ENCODE measurements around the gene IGF2BP3. TPM values are rescaled to one million over a fixed set of nuclear protein-coding genes. Genes with fewer than 3 reads are reported as not detected.

The IGF2BP3 gene
- total RNA-seq, 1 experiment from 2014 or later = 75.6 TPM

- no peak for DNase-seq
- no peaks in the 10 kb centered on the region for H3K36me3 ChIP-seq (replicated peaks; ENCODE audit: control insufficient read depth, insufficient read depth, low read length)
- H3K4me3 ChIP-seq (ENCODE audit: insufficient read depth, low read depth, low read length) = no peak overlapping the region
- no peaks in the 10 kb centered on the region for H3K27me3 ChIP-seq (ENCODE audit: control insufficient read depth, insufficient read depth, low read length)
Observed at GRCh38 chr7:23284871-23285270, 185.4 kb downstream of the IGF2BP3 start.

GRCh38 chr7:23283086-23283485 is 187.2 kb downstream of the IGF2BP3 start:
- H3K4me3 ChIP-seq (ENCODE audit: insufficient read depth, low read depth, low read length) = no peak overlapping the region
- DNase-seq = no peak
- H3K36me3 ChIP-seq (replicated peaks; ENCODE audit: control insufficient read depth, insufficient read depth, low read length) = no peaks in the 10 kb centered on the region
- H3K27me3 ChIP-seq (ENCODE audit: control insufficient read depth, insufficient read depth, low read length) = no peaks in the 10 kb centered on the region

DNA sequence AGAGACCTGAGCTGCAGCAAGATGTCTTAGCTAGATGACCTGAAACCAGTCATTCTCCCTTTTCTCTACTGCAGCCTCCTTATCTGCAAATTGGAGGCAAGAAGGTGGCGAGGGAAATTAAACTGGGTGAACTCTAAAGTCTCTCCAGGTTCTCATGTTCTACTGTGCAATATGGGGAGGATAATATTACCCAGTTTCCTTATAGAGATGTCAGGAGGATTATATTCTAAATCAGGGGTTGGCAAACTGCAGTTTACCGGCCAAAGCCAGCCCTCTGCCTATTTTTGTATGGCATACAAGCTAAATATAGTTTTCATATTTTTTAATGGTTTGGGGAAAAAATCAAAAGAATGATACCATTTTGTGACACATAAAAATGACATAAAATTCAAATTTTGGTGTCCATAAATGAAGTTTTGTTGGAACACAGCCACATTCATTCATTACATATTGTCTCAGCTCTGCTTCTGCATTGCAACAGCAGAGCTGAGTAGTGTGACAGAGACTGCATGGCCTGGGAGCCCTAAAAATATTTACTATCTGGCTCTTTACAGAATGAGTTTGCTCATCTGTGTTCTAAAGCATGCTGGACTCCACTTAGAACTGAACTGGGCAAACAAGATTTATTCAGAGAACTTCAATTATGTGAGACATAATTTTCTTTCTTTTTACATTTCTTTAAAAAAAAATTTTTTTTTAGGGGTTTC is 190.3 kb downstream of the IGF2BP3 start:
- Histone ChIP-seq H3K27me3 (ENCODE audit: control insufficient read depth, insufficient read depth, low read length) (no peaks in the 10 kb centered on the region), H3K36me3 (replicated peaks; ENCODE audit: control insufficient read depth, insufficient read depth, low read length) (no peaks in the 10 kb centered on the region), H3K4me3 (ENCODE audit: insufficient read depth, low read depth, low read length) (no peak overlapping the region)
- no peak for DNase-seq

DNA sequence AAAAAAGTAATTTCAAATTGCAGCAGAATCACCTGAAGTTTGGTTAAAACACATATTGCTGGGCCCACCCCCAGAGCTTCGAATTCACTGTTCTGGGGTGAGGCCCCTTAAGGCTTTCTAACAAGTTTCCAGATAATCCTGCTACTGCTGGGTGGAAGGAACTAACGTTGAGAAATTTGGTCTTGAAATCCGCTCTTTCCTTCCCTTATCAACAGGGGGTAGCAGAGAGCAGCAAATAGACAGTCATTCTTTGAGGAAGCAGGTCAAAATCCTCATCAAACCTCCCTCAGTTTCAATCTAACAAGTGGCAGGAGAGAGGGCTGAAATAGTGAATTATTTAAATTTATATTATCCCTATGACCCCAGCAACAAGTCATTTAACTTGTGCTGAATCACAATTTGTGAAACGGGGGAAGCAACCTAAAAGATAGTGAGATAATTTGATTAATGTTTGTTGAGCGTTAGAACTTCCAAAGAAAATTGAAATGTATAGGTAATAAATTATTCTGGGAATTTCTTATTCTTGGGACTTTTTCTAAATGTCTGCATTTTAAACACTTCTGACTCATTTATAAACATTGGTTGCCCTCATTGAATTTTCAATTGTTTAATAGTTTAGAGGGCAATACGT is 192.8 kb downstream of the IGF2BP3 start:
- Histone ChIP-seq H3K27me3 (ENCODE audit: control insufficient read depth, insufficient read depth, low read length) (no peaks in the 10 kb centered on the region; the same call in 1 of the 2 replicates), H3K4me3 (ENCODE audit: insufficient read depth, low read depth, low read length) (no peak overlapping the region), H3K36me3 (replicated peaks; ENCODE audit: control insufficient read depth, insufficient read depth, low read length) (no peaks in the 10 kb centered on the region)
- peak; percentile 67 for DNase-seq

- H3K27me3 ChIP-seq (ENCODE audit: control insufficient read depth, insufficient read depth, low read length) = no peaks in the 10 kb centered on the region; the same call in 1 of the 2 replicates
- H3K36me3 ChIP-seq (replicated peaks; ENCODE audit: control insufficient read depth, insufficient read depth, low read length) = no peaks in the 10 kb centered on the region
- no peak for DNase-seq
Observed at GRCh38 chr7:23276947-23277346, 193.3 kb downstream of the IGF2BP3 start.

GRCh38 chr7:23276376-23276775 is 193.9 kb downstream of the IGF2BP3 start:
- no peak for DNase-seq
- Histone ChIP-seq H3K36me3 (replicated peaks; ENCODE audit: control insufficient read depth, insufficient read depth, low read length) (no peaks in the 10 kb centered on the region), H3K27me3 (ENCODE audit: control insufficient read depth, insufficient read depth, low read length) (no peaks in the 10 kb centered on the region; the same call in 1 of the 2 replicates), H3K4me3 (ENCODE audit: insufficient read depth, low read depth, low read length) (no peak overlapping the region)

More at GRCh38 chr7:23276947-23277346, 193.3 kb downstream of the IGF2BP3 start:
- no peak overlapping the region for H3K4me3 ChIP-seq (ENCODE audit: insufficient read depth, low read depth, low read length)

DNA sequence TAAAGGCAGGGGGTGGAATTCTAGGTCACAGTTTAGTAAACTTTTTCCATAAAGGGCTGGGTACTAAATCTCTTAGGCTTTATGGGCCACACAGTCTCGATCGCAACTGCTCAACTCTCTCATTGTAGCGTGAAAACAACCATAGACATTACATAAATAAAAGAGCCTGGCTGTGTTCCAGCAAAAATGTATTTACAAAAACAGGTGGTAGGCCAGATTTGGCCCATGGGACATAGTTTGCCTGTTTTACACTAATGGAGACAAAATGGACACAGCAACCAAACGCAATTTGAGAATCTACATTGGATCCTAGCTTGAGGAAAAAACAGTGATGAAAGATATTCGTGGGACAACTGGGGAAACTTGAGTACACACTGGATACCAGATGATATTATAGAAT is 194.4 kb downstream of the IGF2BP3 start:
- Histone ChIP-seq H3K27me3 (ENCODE audit: control insufficient read depth, insufficient read depth, low read length) (no peaks in the 10 kb centered on the region; the same call in 1 of the 2 replicates), H3K4me3 (ENCODE audit: insufficient read depth, low read depth, low read length) (no peak overlapping the region), H3K36me3 (replicated peaks; ENCODE audit: control insufficient read depth, insufficient read depth, low read length) (no peaks in the 10 kb centered on the region)
- DNase-seq = no peak

- DNase-seq = peak; percentile 73
- no peaks in the 10 kb centered on the region for H3K36me3 ChIP-seq (replicated peaks; ENCODE audit: control insufficient read depth, insufficient read depth, low read length)
- H3K4me3 ChIP-seq (ENCODE audit: insufficient read depth, low read depth, low read length) = no peak overlapping the region
- no peaks in the 10 kb centered on the region; the same call in 1 of the 2 replicates for H3K27me3 ChIP-seq (ENCODE audit: control insufficient read depth, insufficient read depth, low read length)
Observed at GRCh38 chr7:23273141-23273599, 197.1 kb downstream of the IGF2BP3 start.

- no peak for DNase-seq
- Histone ChIP-seq H3K4me3 (ENCODE audit: insufficient read depth, low read depth, low read length) (no peak overlapping the region), H3K36me3 (replicated peaks; ENCODE audit: control insufficient read depth, insufficient read depth, low read length) (no peaks in the 10 kb centered on the region), H3K27me3 (ENCODE audit: control insufficient read depth, insufficient read depth, low read length) (no peaks in the 10 kb centered on the region; the same call in 1 of the 2 replicates)
Observed at GRCh38 chr7:23272275-23272674, 198.0 kb downstream of the IGF2BP3 start.

- DNase-seq = no peak
- H3K27me3 ChIP-seq (ENCODE audit: control insufficient read depth, insufficient read depth, low read length) = no peaks in the 10 kb centered on the region; the same call in 1 of the 2 replicates
- H3K4me3 ChIP-seq (ENCODE audit: insufficient read depth, low read depth, low read length) = no peak overlapping the region
- no peaks in the 10 kb centered on the region for H3K36me3 ChIP-seq (replicated peaks; ENCODE audit: control insufficient read depth, insufficient read depth, low read length)
Observed at GRCh38 chr7:23268746-23269145, 201.5 kb downstream of the IGF2BP3 start.

DNA sequence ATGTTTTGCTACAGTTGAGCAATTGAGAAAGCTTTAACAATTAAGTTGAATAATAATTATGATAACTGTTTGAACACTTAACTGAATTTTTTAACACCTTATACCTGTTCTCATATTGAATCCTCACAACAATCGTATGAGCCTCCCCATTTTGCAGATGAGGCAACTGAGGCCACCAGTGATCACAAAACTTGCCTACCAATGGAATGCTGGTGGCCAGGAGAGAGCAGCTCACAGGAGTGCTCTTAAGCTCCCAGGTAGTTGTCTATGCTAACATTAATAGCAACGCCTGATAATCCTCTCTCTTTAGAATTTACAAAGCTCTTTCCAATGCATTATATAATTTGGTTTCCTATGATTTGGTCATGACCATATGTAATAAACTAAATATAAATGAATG is 202.1 kb downstream of the IGF2BP3 start:
- Histone ChIP-seq H3K27me3 (ENCODE audit: control insufficient read depth, insufficient read depth, low read length) (no peaks in the 10 kb centered on the region; the same call in 1 of the 2 replicates), H3K4me3 (ENCODE audit: insufficient read depth, low read depth, low read length) (no peak overlapping the region), H3K36me3 (replicated peaks; ENCODE audit: control insufficient read depth, insufficient read depth, low read length) (no peaks in the 10 kb centered on the region)
- no peak for DNase-seq

GRCh38 chr7:23267357-23267756 is 202.9 kb downstream of the IGF2BP3 start:
- DNase-seq = no peak
- H3K27me3 ChIP-seq (ENCODE audit: control insufficient read depth, insufficient read depth, low read length) = no peaks in the 10 kb centered on the region
- H3K4me3 ChIP-seq (ENCODE audit: insufficient read depth, low read depth, low read length) = no peak overlapping the region
- H3K36me3 ChIP-seq (replicated peaks; ENCODE audit: control insufficient read depth, insufficient read depth, low read length) = no peaks in the 10 kb centered on the region

DNA sequence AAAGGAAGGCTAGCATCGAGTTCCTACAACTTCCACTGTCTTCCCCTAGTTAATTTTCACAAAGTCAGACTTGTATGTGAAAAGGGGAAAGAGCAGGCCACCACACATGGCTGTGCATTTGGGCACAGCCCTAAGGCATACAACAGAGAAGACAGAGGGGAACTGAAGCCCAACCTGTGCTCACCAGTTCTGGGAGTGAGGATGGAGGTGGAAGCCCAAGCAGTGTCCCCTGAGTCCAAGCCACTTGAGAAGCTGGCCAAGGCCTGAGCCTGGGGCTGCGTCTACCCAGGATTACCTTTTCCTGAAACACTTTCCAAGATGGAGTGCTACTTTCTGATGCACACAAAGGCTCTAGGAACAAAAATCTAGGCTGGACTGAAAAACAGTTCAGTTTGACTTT is 203.4 kb downstream of the IGF2BP3 start:
- H3K36me3 ChIP-seq (replicated peaks; ENCODE audit: control insufficient read depth, insufficient read depth, low read length) = no peaks in the 10 kb centered on the region
- no peak overlapping the region for H3K4me3 ChIP-seq (ENCODE audit: insufficient read depth, low read depth, low read length)

GRCh38 chr7:23264916-23265458 is 205.3 kb downstream of the IGF2BP3 start:
- Histone ChIP-seq H3K36me3 (replicated peaks; ENCODE audit: control insufficient read depth, insufficient read depth, low read length) (no peaks in the 10 kb centered on the region), H3K27me3 (ENCODE audit: control insufficient read depth, insufficient read depth, low read length) (no peaks in the 10 kb centered on the region), H3K4me3 (ENCODE audit: insufficient read depth, low read depth, low read length) (no peak overlapping the region)
- no peak for DNase-seq

More for the DNA sequence above, 203.4 kb downstream of the IGF2BP3 start:
- no peak for DNase-seq
- H3K27me3 ChIP-seq (ENCODE audit: control insufficient read depth, insufficient read depth, low read length) = no peaks in the 10 kb centered on the region
